Activated B cell treated with CpG ODN at 0.5 μM for 24 hours (primary cell): ENCODE results near the gene ALK. TPM values are rescaled to one million over a fixed set of nuclear protein-coding genes. Genes with fewer than 3 reads are reported as not detected.

ENCODE experiments used
- ATAC-seq: fragments of 200-7000 bp; cut with Tn5 transposase; one replicate; pipeline ENCODE4 v1.10.0; 2021; ENCODE audit warnings: low read depth, mild to moderate bottlenecking, moderate library complexity
- CTCF ChIA-PET: fragments of 350-600 bp; sonication (Branson Sonifier 250); formaldehyde crosslinking; loops from one replicate; lab custom pipeline; 2021; ENCODE audit warnings: antibody characterized with exemption; lab: Charles Lee
- POLR2A ChIA-PET: fragments of 350-600 bp; sonication (Branson Sonifier 250); formaldehyde crosslinking; loops from one replicate; lab custom pipeline; 2021; ENCODE audit warnings: antibody characterized with exemption; lab: Charles Lee
- DNase-seq: peaks from one replicate; pipeline ENCODE4 v3.0.0; 2022
- H3K27ac Mint-ChIP-seq: one replicate; pipeline ENCODE4 v1.8.0; 2020; ENCODE audit warnings: mixed read lengths
- H3K27me3 Mint-ChIP-seq: one replicate; pipeline ENCODE4 v1.8.0; 2021; ENCODE audit warnings: mixed read lengths
- H3K36me3 Mint-ChIP-seq: one replicate; pipeline ENCODE4 v1.8.0; 2021; ENCODE audit warnings: low read depth, mixed read lengths
- H3K4me1 Mint-ChIP-seq: one replicate; pipeline ENCODE4 v1.8.0; 2021; ENCODE audit warnings: mixed read lengths
- H3K4me3 Mint-ChIP-seq: one replicate; pipeline ENCODE4 v1.8.0; 2020; ENCODE audit warnings: mild to moderate bottlenecking, mixed read lengths
- H3K9me3 Mint-ChIP-seq: one replicate; pipeline ENCODE4 v1.8.0; 2020; ENCODE audit warnings: mixed read lengths
- CTCF ChIP-seq: fragments of 200-600 bp; IDR thresholded peaks from one replicate; pipeline ENCODE4 v1.8.0; 2022; ENCODE audit warnings: antibody characterized with exemption, mild to moderate bottlenecking
- intact Hi-C: fragments of 100-400 bp; cut with micrococcal nuclease; formaldehyde crosslinking; loops from one replicate; pipeline ENCODE4 v1.15.1; 2024
- total RNA-seq: library from RNA; stranded (reverse); gene quantifications from 2 replicates; pipeline ENCODE4 v1.2.3, GENCODE V29; 2022

Gene ALK
- total RNA-seq, 1 donor from 2014 or later = not detected

- H3K27ac Mint-ChIP-seq = no peak overlapping the region
- intact Hi-C loops = no loop called here
These were observed 161.4 kb downstream of the ALK start for GRCh38 chr2:29760008-29760407.

GRCh38 chr2:29759360-29759759 is 162.0 kb downstream of the ALK start:
- no peak overlapping the region for H3K4me3 Mint-ChIP-seq
- H3K9me3 Mint-ChIP-seq = no peaks in the 10 kb centered on the region
- no peaks in the 10 kb centered on the region for H3K4me1 Mint-ChIP-seq
- no peaks in the 10 kb centered on the region for H3K36me3 Mint-ChIP-seq
- POLR2A ChIA-PET = no interaction called here
- intact Hi-C loops = no loop called here
- no peak for DNase-seq
- ATAC-seq = no peak
- no peak for TF ChIP-seq CTCF
- no peak overlapping the region for H3K27ac Mint-ChIP-seq
- H3K27me3 Mint-ChIP-seq = no peaks in the 10 kb centered on the region
- CTCF ChIA-PET = no interaction called here

More at GRCh38 chr2:29760008-29760407, 161.4 kb downstream of the ALK start:
- no peak for DNase-seq
- no peaks in the 10 kb centered on the region for H3K4me1 Mint-ChIP-seq
- ChIA-PET POLR2A (no interaction called here), CTCF (no interaction called here)
- no peak for ATAC-seq
- no peak overlapping the region for H3K4me3 Mint-ChIP-seq
- TF ChIP-seq CTCF = no peak
- H3K36me3 Mint-ChIP-seq = no peaks in the 10 kb centered on the region
- no peaks in the 10 kb centered on the region for H3K9me3 Mint-ChIP-seq
- no peaks in the 10 kb centered on the region for H3K27me3 Mint-ChIP-seq

GRCh38 chr2:29755829-29756228 is 165.6 kb downstream of the ALK start:
- intact Hi-C loops = no loop called here
- Mint-ChIP-seq H3K9me3 (no peaks in the 10 kb centered on the region), H3K4me1 (no peaks in the 10 kb centered on the region), H3K4me3 (no peak overlapping the region), H3K27me3 (no peaks in the 10 kb centered on the region), H3K36me3 (no peaks in the 10 kb centered on the region), H3K27ac (no peak overlapping the region)
- no peak for DNase-seq
- ChIA-PET POLR2A (no interaction called here), CTCF (no interaction called here)
- TF ChIP-seq CTCF = no peak
- no peak for ATAC-seq

GRCh38 chr2:29755233-29755632 is 166.2 kb downstream of the ALK start:
- CTCF ChIA-PET = no interaction called here
- DNase-seq = no peak
- TF ChIP-seq CTCF = no peak
- POLR2A ChIA-PET = no interaction called here
- Mint-ChIP-seq H3K4me3 (no peak overlapping the region), H3K9me3 (no peaks in the 10 kb centered on the region), H3K27ac (no peak overlapping the region), H3K36me3 (no peaks in the 10 kb centered on the region), H3K27me3 (no peaks in the 10 kb centered on the region), H3K4me1 (no peaks in the 10 kb centered on the region)
- no peak for ATAC-seq
- intact Hi-C loops = no loop called here

- intact Hi-C loops = no loop called here
- DNase-seq (no peak), ATAC-seq (no peak)
- H3K36me3 Mint-ChIP-seq = no peaks in the 10 kb centered on the region
- no peaks in the 10 kb centered on the region for H3K9me3 Mint-ChIP-seq
- ChIA-PET POLR2A (no interaction called here), CTCF (no interaction called here)
- no peak overlapping the region for H3K4me3 Mint-ChIP-seq
- H3K27me3 Mint-ChIP-seq = no peaks in the 10 kb centered on the region
- no peak overlapping the region for H3K27ac Mint-ChIP-seq
- no peaks in the 10 kb centered on the region for H3K4me1 Mint-ChIP-seq
- no peak for TF ChIP-seq CTCF
These were observed 167.5 kb downstream of the ALK start for GRCh38 chr2:29753671-29754444.
